HEK293 (cell line): ENCODE measurements around the gene AP1AR.
"Not testable (repeated sequence)": the region's sequence is repeated elsewhere in the genome, so short reads cannot be mapped to it uniquely, and the experiment has no call there.

Experiments
- CTCF ChIA-PET: fragments of 350-600 bp; formaldehyde crosslinking; extraction: SDS; loops from one replicate; lab custom pipeline; 2021; ENCODE audit warnings: antibody characterized with exemption; lab: Yijun Ruan, JAX
- POLR2A ChIA-PET: fragments of 300-600 bp; formaldehyde crosslinking; extraction: SDS; loops from one replicate; lab custom pipeline; 2020; ENCODE audit warnings: antibody characterized with exemption, inconsistent platforms; lab: Yijun Ruan, JAX
- H3K27ac ChIP-seq: fragments of 200-500 bp; sonication (Bioruptor generic); 2 replicates; pipeline ENCODE4 v1.5.1; 2014; ENCODE audit warnings: low read depth, low read length, control low read depth, inconsistent platforms; ENCODE audit errors: extremely low read depth
- H3K36me3 ChIP-seq, 2 experiments: fragments of 200-500 bp in 1 of 2; sonication (Bioruptor generic) in 1 of 2; 1 replicate in 1 of 2; 2 replicates in 1 of 2; pipeline ENCODE4 v1.5.1; 2014 to 2017; ENCODE audit warnings: inconsistent platforms in 2 of 2, low read length in 2 of 2; ENCODE audit not compliant: control insufficient read depth in 2 of 2, insufficient read depth in 1 of 2
- H3K4me1 ChIP-seq: fragments of 200-500 bp; sonication (Bioruptor generic); 2 replicates; pipeline ENCODE4 v1.5.1; 2014; ENCODE audit warnings: mild to moderate bottlenecking, low read length, inconsistent platforms; ENCODE audit not compliant: control insufficient read depth, insufficient read depth
- H3K4me3 ChIP-seq: 2 replicates; pipeline ENCODE4 v1.5.1; 2011; ENCODE audit warnings: low read depth, mild to moderate bottlenecking, control low read depth, low read length, moderate library complexity
- H3K9me3 ChIP-seq: fragments of 200-500 bp; sonication (Bioruptor generic); 2 replicates; pipeline ENCODE4 v1.5.1; 2014; ENCODE audit warnings: low read depth, low read length, inconsistent platforms; ENCODE audit not compliant: control insufficient read depth, insufficient read depth
- EGR2 ChIP-seq: fragments of 450-650 bp; formaldehyde crosslinking; IDR thresholded peaks from 2 replicates; pipeline ENCODE4 v1.5.1; 2016; ENCODE audit warnings: low read depth, missing biosample characterization, missing genetic modification characterization
- GLIS1 ChIP-seq: fragments of 450-650 bp; formaldehyde crosslinking; IDR thresholded peaks from 2 replicates; pipeline ENCODE4 v1.5.1; 2016; ENCODE audit warnings: missing biosample characterization, missing genetic modification characterization
- GLIS2 ChIP-seq: fragments of 450-650 bp; formaldehyde crosslinking; IDR thresholded peaks from 2 replicates; pipeline ENCODE4 v1.5.1; 2016; ENCODE audit warnings: missing biosample characterization, missing genetic modification characterization
- HOXD13 ChIP-seq: sonication (generic); formaldehyde crosslinking; IDR thresholded peaks from 2 replicates; pipeline ENCODE4 v1.8.0; 2022; ENCODE audit warnings: missing genetic modification reagents, borderline replicate concordance
- PRDM4 ChIP-seq: fragments of 450-650 bp; formaldehyde crosslinking; IDR thresholded peaks from 2 replicates; pipeline ENCODE4 v1.5.1; 2017; ENCODE audit warnings: missing biosample characterization, missing genetic modification characterization
- YY2 ChIP-seq: fragments of 450-650 bp; formaldehyde crosslinking; IDR thresholded peaks from 2 replicates; pipeline ENCODE4 v1.5.1; 2016; ENCODE audit warnings: missing biosample characterization, missing genetic modification characterization
- ZBTB17 ChIP-seq: fragments of 450-650 bp; formaldehyde crosslinking; IDR thresholded peaks from 2 replicates; pipeline ENCODE4 v1.5.1; 2016; ENCODE audit warnings: missing biosample characterization, missing genetic modification characterization
- ZBTB21 ChIP-seq: fragments of 450-650 bp; formaldehyde crosslinking; IDR thresholded peaks from 2 replicates; pipeline ENCODE4 v1.5.1; 2017; ENCODE audit warnings: missing biosample characterization, missing genetic modification characterization
- ZFP37 ChIP-seq: fragments of 450-650 bp; formaldehyde crosslinking; IDR thresholded peaks from 2 replicates; pipeline ENCODE4 v1.5.1; 2016; ENCODE audit warnings: missing biosample characterization, missing genetic modification characterization
- ZNF112 ChIP-seq: fragments of 450-650 bp; formaldehyde crosslinking; IDR thresholded peaks from 2 replicates; pipeline ENCODE4 v1.5.0; 2017; ENCODE audit warnings: missing biosample characterization, missing genetic modification characterization
- ZNF280D ChIP-seq: fragments of 450-650 bp; formaldehyde crosslinking; IDR thresholded peaks from 2 replicates; pipeline ENCODE4 v1.5.1; 2016; ENCODE audit warnings: missing biosample characterization, missing genetic modification characterization
- ZNF341 ChIP-seq: fragments of 450-650 bp; formaldehyde crosslinking; IDR thresholded peaks from 2 replicates; pipeline ENCODE4; 2016; ENCODE audit warnings: low read depth, missing biosample characterization, missing genetic modification characterization
- ZNF433 ChIP-seq: fragments of 450-650 bp; formaldehyde crosslinking; IDR thresholded peaks from 2 replicates; pipeline ENCODE4 v1.5.1; 2016; ENCODE audit warnings: missing biosample characterization, missing genetic modification characterization, low read depth
- ZNF449 ChIP-seq: fragments of 450-650 bp; formaldehyde crosslinking; IDR thresholded peaks from 2 replicates; pipeline ENCODE4 v1.5.1; 2017; ENCODE audit warnings: missing biosample characterization, mild to moderate bottlenecking, missing genetic modification characterization, moderate library complexity
- ZNF549 ChIP-seq: fragments of 450-650 bp; IDR thresholded peaks from 2 replicates; pipeline ENCODE4 v1.5.1; 2018; ENCODE audit warnings: missing biosample characterization, missing genetic modification characterization, mild to moderate bottlenecking, inconsistent platforms, moderate library complexity
- ZNF561 ChIP-seq: fragments of 450-650 bp; IDR thresholded peaks from 2 replicates; pipeline ENCODE4 v1.5.1; 2018; ENCODE audit warnings: missing biosample characterization, missing genetic modification characterization, borderline replicate concordance
- ZNF623 ChIP-seq: fragments of 450-650 bp; formaldehyde crosslinking; IDR thresholded peaks from 2 replicates; pipeline ENCODE4 v1.5.1; 2016; ENCODE audit warnings: missing biosample characterization, missing genetic modification characterization
- ZXDB ChIP-seq: fragments of 450-650 bp; formaldehyde crosslinking; IDR thresholded peaks from 2 replicates; pipeline ENCODE4 v1.5.1; 2016; ENCODE audit warnings: missing biosample characterization, missing genetic modification characterization

AP1AR gene

DNA sequence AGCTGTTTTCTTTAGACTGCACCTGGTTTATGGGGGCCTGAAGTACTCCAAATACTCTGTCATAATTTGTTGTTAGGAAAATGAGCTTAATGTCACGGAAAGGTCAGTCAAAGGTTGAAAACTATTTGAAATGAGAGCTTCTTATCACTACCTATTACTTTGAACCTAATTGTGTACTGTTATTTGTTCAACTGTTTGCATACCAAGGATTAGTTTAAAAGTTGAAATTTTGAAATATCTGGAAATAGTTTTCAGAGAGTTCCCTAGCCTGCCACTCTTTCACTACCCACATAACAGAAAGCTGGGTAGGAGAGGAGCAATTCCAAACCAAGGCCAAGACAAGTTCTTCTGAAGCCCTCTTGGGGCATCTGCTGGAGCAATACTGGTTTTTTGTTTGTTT is 28.0 kb upstream of the AP1AR start (continued):
- no peak for TF ChIP-seq ZNF549 (tag by site-specific recombination)

DNA sequence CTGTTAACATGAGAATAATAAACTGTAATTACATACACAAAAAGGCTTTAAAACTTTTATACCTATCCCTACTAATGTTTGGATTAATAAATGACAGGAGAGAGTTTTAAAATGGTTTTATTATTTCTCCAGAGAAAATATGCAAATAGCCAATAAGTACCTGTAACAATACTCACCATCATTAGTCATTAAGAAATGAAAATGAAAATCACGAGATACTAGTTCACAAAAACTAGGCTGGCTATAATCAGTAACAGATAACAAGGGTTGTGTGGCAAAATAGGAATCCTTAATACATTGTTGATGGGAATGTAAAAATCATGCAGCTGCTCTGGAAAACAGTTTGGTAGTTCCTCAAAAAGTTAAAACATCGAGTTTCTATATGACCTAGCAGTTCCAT is 25.2 kb upstream of the AP1AR start:
- no peaks in the 10 kb centered on the region for H3K4me1 ChIP-seq
- H3K9me3 ChIP-seq, result no peaks in the 10 kb centered on the region
- ChIA-PET POLR2A (no interaction called here), CTCF (no interaction called here)
- TF ChIP-seq ZNF623 (tag by site-specific recombination) (no peak), PRDM4 (tag by site-specific recombination) (no peak), ZNF341 (tag by site-specific recombination) (no peak), ZNF280D (tag by site-specific recombination) (no peak), ZFP37 (no peak), ZBTB17 (tag by site-specific recombination) (no peak), YY2 (tag by site-specific recombination) (no peak), HOXD13 (no peak), EGR2 (tag by site-specific recombination) (no peak), GLIS1 (tag by site-specific recombination) (no peak), ZNF561 (tag by site-specific recombination) (no peak), ZXDB (tag by site-specific recombination) (no peak), ZNF449 (tag by site-specific recombination) (no peak), GLIS2 (tag by site-specific recombination) (no peak), ZNF112 (tag by site-specific recombination) (no peak), ZBTB21 (tag by site-specific recombination) (no peak), ZNF433 (tag by site-specific recombination) (no peak)
- no peaks in the 10 kb centered on the region for H3K36me3 ChIP-seq
- H3K4me3 ChIP-seq, result no peak overlapping the region
- no peak overlapping the region for H3K27ac ChIP-seq

DNA sequence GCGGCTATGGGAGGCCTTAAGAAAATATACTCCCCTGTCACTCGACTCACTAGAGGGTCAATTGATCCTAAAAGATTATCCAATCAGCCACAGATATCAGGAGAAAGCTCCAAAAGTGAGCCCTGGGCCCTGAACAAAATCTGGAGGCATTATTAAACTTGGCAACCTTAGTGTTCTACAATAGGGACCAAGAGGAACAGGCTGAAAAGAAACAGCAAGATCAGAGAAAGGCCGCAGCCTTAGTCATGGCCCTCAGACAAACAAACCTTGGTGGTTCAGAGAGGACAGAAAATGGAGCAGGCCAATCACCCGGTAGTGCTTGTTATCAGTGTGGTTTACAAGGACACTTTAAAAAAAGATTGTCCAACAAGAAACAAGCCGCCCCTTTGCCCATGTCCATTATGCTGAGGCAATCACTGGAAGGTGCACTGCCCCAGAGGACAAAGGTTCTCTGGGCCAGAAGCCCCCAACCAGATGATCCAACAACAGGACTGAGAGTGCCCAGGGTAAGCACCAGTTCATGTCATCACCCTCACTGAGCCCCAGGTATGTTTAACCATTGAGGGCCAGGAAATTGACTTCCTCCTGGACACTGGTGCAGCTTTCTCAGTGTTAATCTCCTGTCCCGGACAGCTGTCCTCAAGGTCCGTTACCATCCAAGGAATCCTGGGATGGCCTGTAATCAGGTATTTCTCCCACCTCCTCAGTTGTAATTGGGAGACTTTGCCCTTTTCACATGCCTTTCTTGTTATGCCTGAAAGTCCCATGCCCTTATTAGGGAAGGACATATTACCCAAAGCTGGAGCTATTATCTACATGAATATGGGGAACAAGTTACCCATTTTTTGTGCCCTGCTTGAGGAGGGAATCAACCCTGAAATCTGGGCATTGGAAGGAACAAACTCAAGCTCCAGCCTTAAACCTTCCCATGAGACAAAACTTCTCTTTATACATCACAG is 23.2 kb upstream of the AP1AR start:
- not testable (repeated sequence) for H3K27ac ChIP-seq

More for the DNA sequence above, 23.2 kb upstream of the AP1AR start:
- H3K36me3 ChIP-seq, H3K4me1 ChIP-seq, CTCF ChIA-PET, H3K9me3 ChIP-seq, POLR2A ChIA-PET, H3K4me3 ChIP-seq: not testable (repeated sequence)
